NCI-H748 (cell line): Measurements from ENCODE around the gene RYR1.
"Not testable (repeated sequence)": the region's sequence is repeated elsewhere in the genome, so short reads cannot be mapped to it uniquely, and the experiment has no call there.

Experiments
- DNase-seq: peaks from one replicate; lab custom pipeline; 2025; ENCODE audit not compliant: unreplicated experiment; lab: John Stamatoyannopoulos, UW

Gene RYR1

DNA sequence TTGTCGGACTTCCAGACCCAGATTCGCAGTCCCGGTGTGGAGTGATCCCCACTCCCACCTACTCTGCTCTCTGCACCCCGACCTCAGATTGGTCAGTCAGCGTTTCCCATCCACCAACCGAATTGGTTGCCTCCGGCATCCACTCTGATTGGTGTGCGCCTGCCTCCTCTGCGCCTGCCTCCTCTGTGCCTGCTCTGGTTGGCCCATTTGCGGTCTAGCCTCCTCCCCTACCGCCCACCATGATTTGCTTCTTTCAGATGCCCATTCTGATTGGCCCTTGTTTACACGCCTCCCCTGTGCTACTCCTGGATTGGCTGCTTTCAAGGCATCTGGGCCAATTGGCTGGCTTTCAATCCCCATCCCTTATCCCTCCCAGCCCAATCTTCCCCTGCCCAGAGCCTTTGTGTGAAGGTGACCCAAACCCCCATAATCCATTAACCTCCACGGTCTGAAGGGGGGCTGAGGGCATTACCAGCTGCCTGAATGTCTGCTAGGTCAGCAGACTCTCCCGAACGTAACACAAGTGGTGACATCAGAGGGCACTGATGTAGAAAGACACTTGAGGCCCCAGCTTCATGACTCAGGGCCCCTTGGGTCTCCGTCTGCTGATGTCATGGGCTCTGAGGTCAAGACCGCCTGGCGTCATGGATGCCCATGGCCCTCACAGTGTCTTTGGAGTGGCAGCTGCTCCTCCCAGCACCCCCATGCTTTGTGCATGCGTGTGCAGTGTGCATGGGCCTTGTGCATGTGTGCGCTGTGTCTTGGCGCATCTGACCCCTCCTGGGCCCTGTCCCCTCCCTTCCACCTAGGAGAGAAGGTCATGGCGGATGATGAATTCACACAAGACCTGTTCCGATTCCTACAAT, 103.8 kb downstream of the RYR1 start:
- no peak for DNase-seq

DNA sequence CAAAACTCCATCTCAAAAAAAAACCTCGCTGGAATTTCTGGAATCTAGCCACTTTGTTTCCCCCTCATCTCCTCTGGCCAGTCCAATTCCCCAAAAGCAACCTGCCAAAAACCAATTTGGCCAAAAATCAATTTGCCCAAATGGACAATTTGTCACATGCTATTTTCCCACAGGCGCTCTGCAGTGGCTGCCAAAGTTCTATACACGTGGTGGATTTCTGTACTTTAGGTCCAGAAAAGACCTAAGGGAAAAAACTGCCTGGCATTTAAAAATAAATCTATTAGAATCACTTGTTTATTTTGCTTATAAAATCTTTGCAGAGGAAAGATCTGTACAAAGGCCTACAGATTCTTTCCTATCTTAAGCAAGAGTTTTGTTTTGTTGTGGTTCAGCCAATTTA, 104.9 kb downstream of the RYR1 start:
- no peak for DNase-seq

DNA sequence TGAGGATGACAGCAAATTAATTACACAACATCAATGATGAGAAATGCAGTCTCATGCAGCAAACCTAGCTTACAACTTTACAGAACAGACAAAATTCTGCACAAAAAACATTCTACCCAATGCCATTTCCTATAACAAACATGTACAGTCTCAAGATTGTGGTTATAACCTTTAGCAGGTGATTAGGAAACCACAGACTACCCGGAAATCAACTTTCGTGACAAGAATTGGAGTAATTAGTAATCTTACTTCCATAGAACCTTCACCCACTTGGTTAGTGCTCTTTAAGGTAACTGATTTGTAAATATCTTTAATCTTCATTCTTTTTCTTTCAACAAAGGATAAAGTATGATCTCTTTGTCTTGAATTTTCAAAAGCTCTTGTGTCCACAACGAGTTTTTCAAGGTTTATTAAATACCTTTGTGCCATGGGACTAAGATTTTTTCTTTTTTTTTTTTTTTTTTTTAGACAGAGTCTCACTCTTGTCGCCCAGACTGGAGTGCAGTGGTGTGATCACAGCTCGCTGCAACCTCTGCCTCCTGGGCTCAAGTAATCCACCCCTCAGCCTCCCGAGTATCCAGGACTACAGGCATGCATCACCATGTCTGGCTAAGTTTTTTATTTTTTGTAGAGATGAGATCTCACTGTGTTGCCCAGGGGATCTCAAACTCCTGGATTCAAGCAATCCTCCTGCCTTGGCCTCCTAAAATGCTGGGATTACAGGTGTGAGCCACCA, 105.5 kb downstream of the RYR1 start:
- DNase-seq: no peak

DNA sequence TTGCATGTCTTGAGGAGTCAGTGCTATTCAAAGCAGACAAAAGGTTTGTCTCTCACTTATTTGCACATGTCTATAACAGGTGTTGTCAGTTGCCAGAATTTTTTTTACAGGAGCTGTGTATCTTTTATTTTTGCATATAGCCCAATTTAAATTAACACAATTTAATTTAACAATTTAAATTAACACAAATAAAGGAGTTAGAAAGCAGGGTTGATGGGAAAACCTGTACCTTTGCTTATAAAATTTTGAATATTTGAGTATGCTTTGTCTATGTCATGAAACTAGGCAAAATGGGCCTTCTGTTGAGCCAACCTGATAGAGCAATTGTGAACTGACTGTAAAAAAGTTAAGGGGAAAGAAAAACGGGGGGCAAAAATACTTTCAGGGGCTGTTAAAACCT, 106.3 kb downstream of the RYR1 start:
- DNase-seq: no peak

DNA sequence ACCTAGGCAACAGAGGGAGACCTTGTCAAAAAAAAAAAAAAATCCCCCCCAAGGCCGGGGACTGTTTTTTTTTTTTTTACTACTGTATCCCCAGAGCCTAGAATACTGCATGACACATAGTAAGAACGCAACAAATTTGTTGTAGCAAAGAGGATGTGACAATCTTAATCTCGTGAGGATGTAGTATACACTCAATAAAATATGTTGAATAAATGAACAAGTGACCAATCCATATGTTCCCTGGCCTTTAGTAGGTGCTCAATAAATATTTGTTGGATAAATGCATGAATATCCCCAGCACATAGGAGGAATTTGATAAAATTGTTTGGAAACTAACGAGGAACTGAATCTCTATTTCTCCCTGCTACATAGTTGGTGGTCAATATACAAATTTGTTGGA, 108.5 kb downstream of the RYR1 start:
- DNase-seq: no peak

DNA sequence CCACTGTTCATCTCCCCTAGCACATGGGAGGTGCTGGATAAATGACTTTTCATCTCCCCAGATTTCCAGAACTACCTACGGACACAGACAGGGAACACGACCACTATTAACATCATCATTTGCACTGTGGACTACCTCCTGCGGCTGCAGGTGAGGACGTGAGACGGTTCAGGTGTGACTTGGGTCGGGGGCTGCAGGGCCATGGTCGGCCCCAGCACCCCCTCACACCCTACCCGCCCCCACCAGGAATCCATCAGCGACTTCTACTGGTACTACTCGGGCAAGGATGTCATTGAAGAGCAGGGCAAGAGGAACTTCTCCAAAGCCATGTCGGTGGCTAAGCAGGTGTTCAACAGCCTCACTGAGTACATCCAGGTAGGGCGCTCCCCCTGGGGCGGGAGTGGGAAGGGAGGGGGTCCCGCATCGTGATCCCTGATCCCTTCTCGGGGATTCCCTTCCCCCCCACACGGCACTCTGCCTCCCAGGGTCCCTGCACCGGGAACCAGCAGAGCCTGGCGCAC, 109.9 kb downstream of the RYR1 start:
- peak; percentile 43 for DNase-seq

DNA sequence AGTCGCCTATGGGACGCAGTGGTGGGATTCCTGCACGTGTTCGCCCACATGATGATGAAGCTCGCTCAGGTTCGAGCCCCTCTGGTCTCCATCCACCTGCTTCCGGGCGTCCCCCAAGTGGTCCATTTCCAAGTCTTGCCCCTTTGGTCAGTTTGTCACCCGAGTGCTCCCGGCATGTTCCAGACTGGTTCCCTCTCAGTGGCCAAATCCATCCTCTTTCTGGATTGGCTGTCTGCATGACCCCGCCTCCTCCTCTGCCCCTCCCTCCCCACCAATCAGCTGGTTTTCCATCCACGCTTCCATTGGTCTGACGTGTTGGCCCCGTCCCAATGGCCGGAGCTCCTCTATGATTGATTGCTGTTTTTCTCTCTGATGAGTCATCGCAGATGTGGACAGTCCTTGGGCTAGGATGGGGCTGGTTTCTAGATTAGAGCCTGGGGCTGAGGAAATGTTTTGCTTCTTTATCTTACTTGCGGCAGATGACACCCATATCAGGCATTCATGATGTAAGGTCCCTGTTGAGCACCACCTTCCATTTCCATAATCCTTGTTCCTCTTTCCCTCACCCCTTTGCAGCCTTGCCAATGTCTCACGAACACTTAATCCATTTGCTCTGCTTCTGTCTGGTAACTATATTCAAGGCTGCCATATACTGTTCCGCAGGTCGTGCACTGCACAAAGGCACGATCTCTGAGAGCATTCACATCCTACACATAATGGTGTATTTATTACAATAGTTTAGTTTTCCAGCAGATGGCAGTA, 110.5 kb downstream of the RYR1 start:
- peak; percentile 86 for DNase-seq

DNA sequence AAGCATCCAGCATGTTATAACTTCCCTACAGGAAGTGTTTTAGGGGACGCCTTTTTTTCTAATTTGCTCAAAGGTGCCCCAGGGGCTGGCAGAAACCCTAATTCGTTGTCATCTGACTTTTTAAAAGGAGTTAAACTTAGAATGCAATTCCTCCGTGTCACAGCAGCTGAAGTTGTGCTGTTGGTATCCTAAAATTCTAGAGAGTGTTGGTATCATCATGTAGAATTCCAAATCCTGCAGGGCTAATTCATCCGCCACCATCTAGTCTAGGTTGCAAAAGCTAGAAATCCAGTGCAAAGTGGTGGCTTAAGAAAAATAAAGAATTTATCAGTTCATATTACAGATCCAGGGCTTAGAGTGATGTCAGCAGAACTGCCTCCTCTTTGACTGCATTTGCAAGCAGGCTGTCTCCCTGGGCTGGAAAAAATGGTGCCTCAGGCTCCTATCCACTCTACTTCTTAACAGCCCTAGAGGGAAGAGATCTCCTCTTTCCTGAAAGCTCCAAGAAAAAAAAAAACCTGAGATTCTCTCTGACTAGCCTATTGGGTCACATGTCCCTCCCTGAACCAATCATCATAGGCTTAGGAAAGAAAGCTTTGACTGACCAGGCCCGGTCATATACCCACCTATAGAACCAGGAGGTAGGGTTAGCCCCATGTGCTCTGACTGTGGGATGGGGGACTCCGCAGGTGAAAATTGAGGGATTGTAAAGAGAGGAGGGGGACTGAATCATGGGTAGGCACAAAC, 111.3 kb downstream of the RYR1 start:
- no peak for DNase-seq

DNA sequence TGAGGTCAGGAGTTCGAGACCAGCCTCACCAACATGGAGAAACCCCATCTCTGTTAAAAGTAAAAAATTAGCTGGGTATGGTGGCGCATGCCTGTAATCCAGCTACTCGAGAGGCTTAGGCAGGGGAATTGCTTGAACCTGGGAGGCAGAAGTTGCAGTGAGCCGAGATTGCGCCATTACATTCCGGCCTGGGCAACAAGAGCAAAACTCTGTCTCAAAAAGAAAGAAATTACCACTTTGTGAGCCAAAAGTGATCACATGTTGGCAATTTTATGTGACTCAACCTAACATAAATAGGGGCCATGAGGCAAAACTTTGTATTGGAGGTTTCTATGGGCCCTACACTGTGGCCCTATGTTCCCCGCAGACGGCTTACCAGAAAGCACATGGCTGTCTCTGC, 112.1 kb downstream of the RYR1 start:
- DNase-seq: no peak

DNA sequence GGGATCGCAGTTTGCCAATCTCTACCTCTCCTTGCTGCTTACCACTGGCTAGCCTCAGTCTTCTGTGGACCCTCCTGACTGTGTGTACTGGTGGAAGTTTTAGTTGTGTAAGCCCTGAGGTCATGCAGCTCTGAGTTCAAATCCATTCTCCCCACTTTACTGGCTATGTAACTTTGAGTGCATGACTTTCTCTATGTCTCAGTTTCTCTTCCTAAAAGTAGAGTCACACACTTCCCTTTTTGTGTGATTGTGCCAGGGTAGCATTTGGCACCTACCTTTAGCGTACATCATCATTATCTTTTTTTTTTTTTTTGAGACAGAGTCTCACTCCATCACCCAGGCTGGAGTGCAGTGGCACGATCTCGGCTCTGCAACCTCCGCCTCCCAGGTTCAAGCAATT, 113.9 kb downstream of the RYR1 start:
- no peak for DNase-seq

DNA sequence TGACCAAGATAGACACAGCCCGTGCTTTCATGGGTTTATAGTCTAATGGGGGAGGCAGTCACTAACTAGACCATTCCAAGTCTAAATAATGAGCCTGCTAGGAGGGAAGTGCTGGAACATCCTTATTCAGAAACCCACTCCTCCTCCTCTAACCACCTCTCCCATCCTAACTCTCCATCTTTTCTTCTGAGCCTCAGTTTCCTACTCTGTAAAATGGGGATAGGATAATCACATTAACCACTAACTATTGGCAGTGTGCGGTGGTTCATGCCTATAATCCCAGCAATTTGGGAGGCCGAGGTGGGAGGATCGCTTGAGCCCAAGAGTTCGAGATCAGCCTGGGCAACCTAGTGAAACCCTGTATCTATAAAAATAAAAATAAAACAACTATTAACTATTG, 115.6 kb downstream of the RYR1 start:
- no peak for DNase-seq

DNA sequence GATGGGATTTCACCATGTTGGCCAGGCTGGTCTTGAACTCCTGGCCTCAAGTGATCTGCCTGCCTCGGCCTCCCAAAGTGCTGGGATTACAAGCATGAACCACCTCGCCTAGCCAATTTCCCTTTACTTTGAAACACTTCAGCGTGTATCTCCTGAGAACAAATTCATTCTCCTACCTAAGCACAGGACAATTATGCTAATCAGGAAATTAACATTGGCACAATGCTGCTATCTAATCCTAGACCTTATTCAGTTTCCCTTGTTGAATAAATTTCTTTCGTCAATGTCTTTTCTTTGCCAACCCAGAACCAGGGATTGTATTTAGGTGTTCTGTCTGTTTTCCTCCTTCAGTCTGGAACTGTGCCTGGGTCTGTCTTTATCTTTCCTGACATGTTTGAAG, 116.5 kb downstream of the RYR1 start:
- DNase-seq: no peak

DNA sequence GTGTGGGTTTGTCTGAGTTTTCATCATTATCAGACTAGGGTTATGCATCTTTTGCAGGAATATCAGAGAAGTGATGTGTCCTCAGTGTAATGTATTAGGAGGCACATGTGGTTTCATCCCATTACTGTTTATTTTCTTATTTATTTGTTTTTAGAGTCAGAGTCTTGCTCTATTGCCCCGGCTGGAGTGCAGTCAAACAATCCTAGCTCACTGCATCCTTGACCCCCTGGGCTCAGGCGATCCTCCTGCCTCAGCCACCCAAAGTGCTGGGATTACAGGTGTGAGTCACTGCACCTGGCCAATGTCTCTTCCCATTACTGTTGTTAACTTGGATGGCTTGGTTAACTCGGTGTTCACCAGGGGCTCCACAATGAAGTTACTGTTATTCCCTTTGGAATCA, 116.9 kb downstream of the RYR1 start:
- no peak for DNase-seq

DNA sequence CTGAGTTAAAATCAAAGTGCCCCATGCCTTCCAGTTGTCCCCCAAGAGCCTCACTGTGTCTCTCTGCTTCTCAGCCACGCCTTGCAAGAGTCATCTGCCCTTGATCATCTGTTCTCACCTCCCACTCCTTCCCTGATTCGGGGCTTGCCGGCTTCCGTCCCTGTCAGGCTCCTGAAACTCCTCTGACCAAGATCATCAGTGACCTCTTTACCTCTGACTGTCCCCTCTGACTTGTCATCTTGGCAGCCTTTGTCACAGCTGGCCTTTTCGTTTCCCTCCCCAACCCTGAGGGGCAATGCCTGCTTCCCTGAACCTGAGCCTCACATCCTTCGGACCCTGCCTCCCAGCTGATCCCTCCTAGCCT, 117.9 kb downstream of the RYR1 start:
- no peak for DNase-seq

DNA sequence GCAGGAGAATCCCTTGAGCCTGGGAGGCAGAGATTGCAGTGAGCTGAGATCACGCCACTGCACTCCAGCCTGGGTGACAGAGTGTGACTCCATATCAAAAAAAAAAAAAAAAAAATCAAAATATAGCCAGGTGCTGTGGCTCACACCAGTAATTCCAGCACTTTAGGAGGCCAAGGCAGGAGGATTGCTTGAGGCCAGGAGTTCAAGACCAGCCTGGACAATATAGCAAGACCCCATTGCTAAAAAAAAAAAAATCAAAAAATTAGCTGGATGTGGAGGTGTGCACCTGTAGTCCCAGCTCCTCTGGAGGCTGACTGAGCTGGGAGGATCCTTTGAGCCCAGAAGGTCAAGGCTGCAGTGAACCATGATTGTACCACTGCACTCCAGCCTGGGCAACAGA, 119.7 kb downstream of the RYR1 start:
- not testable (repeated sequence) for DNase-seq

DNA sequence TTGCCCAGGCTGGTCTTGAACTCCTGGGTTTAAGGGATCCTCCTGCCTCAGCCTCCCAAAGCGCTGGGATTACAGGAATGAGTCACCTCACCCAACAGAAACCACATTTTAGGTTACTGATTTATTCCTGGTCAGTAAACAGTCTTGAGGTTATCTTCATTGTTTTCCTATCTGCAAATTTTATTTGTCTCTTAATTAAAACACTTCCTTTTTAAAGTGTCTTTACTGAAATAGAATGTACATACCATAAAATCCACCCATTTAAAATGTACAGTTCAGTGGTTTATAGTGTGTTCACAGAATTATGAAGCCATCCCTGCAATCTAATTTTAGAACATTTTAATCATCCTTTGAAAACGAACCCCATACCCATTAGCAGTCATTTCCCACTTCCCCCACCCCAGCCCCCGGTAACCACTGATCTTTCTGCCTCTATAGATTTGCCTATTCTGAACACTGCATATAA, 121.2 kb downstream of the RYR1 start:
- DNase-seq: no peak

DNA sequence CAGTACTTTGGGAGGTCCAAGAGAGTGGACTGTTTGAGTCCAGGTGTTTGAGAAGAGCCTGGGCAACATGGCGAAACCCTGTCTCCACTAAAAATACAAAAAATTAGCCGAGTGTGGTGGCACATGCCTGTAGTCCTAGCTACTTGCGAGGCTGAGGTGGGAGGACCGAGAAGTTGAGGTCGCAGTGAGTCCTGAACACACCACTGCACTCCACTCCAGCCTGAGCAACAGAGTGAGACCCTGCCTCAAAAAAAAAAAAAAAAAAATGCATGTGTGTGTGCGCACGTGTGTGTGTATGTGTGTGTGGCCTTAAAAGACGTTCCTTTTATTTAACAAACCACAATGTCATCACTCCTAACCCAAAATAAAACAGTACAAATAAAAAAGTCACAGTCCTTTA, 121.7 kb downstream of the RYR1 start:
- DNase-seq: no peak

DNA sequence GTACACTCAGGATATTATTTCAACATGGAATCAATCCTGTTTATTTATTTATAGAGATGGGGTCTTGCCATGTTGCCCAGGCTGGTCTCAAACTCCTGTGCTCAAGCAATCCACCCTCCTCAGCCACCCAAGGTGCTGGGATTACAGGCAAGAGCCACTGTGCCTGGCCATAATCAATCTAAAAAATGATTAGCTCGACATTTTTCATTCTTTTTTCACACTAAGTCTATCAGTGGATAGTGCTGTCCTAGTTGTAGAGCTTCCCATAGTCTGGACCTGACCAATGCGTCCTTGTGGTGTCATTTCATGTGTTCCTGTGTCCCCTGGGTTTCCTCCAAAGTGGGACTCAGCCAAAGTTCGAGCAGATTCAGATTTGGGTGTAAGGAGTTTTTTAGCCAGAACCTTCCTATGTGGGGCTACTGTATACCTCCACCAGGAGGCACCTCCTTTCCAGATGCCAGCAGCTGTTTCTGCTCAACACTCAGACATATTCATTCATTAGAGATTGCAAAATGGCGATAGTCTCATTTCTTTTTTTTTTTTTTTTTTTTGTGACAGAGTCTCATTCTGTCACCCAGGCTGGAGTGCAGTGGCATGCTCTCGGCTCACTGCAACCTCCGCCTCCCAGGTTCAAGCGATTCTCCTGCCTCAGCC, 123.2 kb downstream of the RYR1 start:
- DNase-seq: no peak

DNA sequence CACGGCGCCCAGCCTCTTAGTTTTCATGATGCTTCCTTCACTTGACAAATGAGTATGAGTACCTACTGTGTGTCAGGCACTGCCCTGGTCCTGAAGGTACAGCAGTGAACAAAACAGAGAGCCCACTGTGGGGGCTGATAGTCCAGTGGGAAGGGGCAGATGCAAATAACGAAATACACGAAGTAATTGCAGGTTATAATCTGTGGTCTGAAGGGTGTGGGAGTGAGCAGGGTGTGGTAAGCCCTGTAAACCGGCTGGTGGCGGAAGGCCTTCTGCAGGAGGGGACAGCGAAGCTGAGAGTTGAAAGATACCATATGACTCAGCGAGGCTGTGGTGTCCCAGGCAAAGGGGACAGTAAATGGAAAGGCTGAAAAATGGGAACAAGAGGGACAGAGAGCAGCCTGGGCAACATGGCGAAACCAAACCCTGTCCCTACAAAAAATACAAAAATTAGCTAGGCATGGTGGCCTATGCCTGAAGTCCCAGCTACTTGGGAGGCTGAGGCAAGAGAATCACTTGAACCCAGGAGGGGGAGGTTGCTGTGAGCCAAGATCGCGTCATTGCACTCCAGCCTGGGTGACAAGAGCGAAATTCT, 123.8 kb downstream of the RYR1 start:
- no peak for DNase-seq

DNA sequence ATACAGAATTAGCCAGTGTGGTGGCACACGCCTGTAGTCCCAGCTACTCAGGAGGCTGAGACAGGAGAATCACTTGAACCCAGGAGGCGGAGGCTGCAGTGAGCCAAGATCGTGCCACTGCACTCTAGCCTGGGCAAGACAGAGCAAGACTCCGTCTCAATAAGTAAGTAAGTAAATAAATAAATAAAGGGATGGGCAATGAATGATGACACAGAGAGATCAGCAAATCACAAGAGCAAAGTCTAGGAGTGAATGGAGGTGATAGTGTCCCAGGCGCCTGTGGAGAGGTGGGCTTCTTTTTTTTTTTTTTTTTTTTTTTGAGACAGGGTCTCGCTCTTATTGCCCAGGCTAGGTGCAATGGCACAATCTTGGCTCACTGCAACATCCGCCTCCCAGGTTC, 125.4 kb downstream of the RYR1 start:
- DNase-seq: not testable (repeated sequence)
